HG03521 (cell line): ENCODE measurements around the gene GUF1.
"Not testable (repeated sequence)": the region's sequence is repeated elsewhere in the genome, so short reads cannot be mapped to it uniquely, and the experiment has no call there.

Source experiments
- ATAC-seq: cut with Tn5 transposase; IDR thresholded peaks from one replicate; pipeline ENCODE4 v1.9.1; 2021; ENCODE audit warnings: mild to moderate bottlenecking, moderate library complexity; ENCODE audit not compliant: unreplicated experiment

GUF1 gene

DNA sequence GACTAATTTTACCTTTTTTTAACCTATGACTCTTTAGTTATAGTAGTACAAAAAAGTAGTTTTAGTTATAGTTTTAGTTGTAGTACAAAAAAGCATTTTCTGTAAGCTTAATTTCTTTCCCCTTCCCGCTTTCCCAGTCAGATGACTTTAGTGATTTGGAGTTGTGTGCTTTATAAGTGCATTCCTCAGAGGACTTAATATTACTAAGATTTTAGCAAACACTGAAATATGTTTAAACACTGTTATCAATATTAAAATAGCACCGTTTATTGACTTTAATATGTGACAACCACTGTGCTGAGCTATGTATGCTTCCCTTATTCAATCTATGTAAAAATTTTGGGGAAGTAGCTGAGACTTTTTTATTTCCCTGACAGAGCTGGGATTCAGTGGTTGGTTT, 22.8 kb downstream of the GUF1 start:
- ATAC-seq = no peak

DNA sequence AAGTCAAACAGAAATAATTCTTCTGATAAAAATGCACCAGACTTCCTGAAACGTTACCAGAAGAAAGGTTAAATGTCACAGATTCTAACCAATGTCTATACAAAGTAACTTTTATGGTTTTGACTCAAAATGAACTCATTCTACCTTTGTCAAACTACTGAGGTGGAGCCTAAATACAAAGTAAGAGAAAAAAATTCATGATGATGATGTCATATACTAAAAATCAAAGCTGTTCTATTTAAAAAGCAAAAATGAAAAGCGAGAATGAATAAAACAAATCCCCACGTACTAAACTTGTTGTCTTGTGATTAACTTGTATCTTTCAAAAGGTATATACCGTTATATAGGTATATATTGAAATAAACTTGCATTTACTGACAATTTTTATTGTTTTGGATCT, 26.5 kb downstream of the GUF1 start:
- ATAC-seq = no peak

- ATAC-seq = no peak
Measured at GRCh38 chr4:44713125-44713524, 34.9 kb downstream of the GUF1 start.

DNA sequence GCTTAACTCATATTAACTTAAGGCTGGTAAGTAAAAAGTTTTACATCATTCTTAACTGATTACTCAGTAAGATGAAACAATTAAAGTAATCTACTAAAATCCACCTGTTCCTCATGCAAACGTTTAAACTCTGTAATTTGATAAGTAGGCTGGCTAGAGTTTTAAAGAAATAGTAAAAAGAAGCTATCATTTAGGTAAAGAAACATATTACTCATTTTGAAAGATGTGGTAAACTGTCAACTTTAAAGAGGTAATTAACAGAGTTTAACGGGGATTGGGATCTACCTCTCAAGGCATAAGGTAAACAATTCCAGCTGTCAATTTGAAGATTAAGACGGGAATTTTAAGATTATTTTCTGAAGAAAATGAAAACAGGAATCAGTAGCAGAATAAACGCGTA, 38.4 kb downstream of the GUF1 start:
- no peak for ATAC-seq

- no peak for ATAC-seq
Measured at GRCh38 chr4:44720371-44720770, 42.2 kb downstream of the GUF1 start.

- no peak for ATAC-seq
Measured at GRCh38 chr4:44722001-44722400, 43.8 kb downstream of the GUF1 start.

- ATAC-seq = no peak
Measured at GRCh38 chr4:44725166-44725565, 46.9 kb downstream of the GUF1 start.

- peak; percentile 7 for ATAC-seq
Measured at GRCh38 chr4:44725726-44726037, 47.5 kb downstream of the GUF1 start.

DNA sequence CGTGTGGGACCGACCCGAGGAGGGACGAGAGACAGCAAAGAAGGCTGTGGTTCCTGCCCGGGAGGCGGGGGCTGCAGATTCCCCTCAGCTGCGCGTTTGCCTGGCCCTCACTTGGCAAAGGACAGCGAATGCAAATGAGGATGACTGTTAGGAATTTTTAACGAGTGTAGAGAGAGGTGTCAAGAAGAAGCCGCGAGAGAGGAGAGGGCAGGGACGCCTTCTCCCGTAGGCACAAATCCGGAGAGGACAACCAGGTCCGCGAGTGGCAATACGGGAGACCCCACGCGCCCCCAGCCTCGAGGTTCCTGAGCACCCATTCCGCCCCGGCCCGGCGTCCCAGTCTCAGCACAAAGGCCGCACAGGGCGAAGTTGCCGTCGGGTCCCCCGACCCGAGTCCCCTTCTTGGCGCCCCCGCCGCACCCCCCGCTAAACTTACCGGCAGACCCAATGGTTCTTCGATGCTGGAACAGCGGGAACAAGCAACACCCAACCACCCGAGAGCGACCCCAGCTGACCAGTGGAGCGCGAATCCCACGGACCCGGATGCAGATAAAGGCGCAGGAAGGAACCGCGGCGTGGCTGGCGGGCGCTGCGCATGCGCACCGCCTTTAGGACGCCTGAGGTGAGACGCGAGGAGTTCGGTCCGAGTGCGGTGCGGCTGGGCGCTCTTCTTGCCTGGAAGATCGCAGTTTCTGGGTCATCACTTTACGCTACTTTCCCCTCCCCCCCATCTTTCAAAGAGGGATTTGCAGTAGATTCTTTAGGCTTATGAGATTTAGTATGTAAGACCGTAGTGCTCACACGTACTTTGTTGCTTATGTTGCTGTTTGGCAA, 48.0 kb downstream of the GUF1 start, which contains the start of gene GNPDA2:
TSS of gene GNPDA2 (minus strand) at position 519 of the 834 bp plus-strand sequence. CDS start 4,349 bp downstream, outside the sequence.
- peak; percentile 90 for ATAC-seq

GRCh38 chr4:44727471-44727870, 49.3 kb downstream of the GUF1 start:
- no peak for ATAC-seq

GRCh38 chr4:44728694-44729093, 50.5 kb downstream of the GUF1 start:
- ATAC-seq = not testable (repeated sequence)

DNA sequence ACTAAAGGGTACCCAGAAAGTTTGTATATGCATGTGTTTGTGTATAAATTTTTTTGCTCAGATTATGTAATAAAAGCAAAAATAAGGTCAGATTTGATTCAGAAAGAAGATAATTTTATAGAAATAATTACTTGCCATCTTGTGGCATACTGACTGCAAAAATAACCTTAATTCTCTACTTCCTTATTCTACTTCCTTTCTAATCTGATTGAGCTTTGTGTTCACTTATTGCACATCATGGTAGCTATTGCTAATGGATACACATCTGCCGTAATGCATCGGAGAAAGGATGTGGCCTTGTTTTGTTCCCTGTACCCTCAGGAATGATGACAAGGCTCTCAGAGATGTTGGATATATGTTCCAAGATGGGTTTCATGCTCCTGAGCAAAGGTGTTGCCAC, 58.7 kb downstream of the GUF1 start:
- ATAC-seq = no peak

GRCh38 chr4:44738615-44739014, 60.4 kb downstream of the GUF1 start:
- ATAC-seq = no peak

DNA sequence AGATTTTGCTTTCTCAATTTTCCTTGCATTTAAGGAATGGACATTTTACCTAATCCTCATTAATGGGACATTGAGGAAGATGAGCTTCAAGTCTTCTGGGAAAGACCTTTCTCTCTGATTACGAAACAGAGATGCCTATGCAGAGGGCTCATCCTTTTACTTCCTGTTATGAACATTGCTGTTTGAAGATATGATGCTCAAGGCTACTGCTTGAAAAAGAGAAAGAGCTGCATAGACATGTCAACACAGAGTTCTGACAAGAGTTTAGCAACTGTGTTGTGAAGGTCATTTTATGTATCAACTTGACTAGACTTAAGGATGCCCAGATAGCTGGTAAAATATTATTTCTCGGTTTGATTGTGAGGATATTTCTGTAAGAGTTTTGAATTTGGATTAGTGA, 62.0 kb downstream of the GUF1 start:
- ATAC-seq = no peak
